AG04450 (cell line): ENCODE measurements around the gene FGF21. TPM values are rescaled to one million over a fixed set of nuclear protein-coding genes. Genes with fewer than 3 reads are reported as not detected.

Experiments
- CTCF ChIA-PET: fragments of 300-600, 350-600 bp; formaldehyde crosslinking; extraction: SDS; loops from one replicate; lab custom pipeline; 2022; ENCODE audit warnings: antibody characterized with exemption, inconsistent platforms; lab: Charles Lee
- POLR2A ChIA-PET: fragments of 350-600 bp; formaldehyde crosslinking; extraction: SDS; loops from one replicate; lab custom pipeline; 2021; ENCODE audit warnings: antibody characterized with exemption, inconsistent platforms; lab: Yijun Ruan, JAX
- DNase-seq: peaks from one replicate; pipeline ENCODE4 v3.0.0-alpha.2; 2011; ENCODE audit warnings: low read depth, low spot score
- H3K27ac ChIP-seq: one replicate; pipeline ENCODE4 v1.5.1; 2012; ENCODE audit warnings: low read depth, low read length, control low read depth
- H3K27me3 ChIP-seq: one replicate; pipeline ENCODE4 v1.6.0; 2012; ENCODE audit warnings: low read length; ENCODE audit not compliant: control insufficient read depth, insufficient read depth
- H3K4me3 ChIP-seq: 2 replicates; pipeline ENCODE4 v1.5.1; 2011; ENCODE audit warnings: mild to moderate bottlenecking, low read depth, low read length, control low read depth
- H3K9me3 ChIP-seq: 2 replicates; pipeline ENCODE4 v1.5.1; 2012; ENCODE audit warnings: low read length; ENCODE audit not compliant: control insufficient read depth, insufficient read depth
- polyA plus RNA-seq: library from polyadenylated mRNA; depleted of rRNA; stranded (reverse); fragments of >200 nt; gene quantifications from 2 replicates; pipeline ENCODE4 v1.2.3, GENCODE V29; 2011
- TF ChIP-seq, protein P1 (sequence below): IDR thresholded peaks from 2 replicates; pipeline ENCODE4 v1.5.1; 2011; ENCODE audit warnings: low read depth, low read length, control low read depth, inconsistent platforms

FGF21 gene
- polyA plus RNA-seq, 1 experiment: not detected

- Histone ChIP-seq H3K27me3 (peaks cover 7% of the 10 kb centered on the region), H3K4me3 (no peak overlapping the region), H3K9me3 (no peaks in the 10 kb centered on the region), H3K27ac (no peak overlapping the region)
- TF ChIP-seq, protein P1, sequence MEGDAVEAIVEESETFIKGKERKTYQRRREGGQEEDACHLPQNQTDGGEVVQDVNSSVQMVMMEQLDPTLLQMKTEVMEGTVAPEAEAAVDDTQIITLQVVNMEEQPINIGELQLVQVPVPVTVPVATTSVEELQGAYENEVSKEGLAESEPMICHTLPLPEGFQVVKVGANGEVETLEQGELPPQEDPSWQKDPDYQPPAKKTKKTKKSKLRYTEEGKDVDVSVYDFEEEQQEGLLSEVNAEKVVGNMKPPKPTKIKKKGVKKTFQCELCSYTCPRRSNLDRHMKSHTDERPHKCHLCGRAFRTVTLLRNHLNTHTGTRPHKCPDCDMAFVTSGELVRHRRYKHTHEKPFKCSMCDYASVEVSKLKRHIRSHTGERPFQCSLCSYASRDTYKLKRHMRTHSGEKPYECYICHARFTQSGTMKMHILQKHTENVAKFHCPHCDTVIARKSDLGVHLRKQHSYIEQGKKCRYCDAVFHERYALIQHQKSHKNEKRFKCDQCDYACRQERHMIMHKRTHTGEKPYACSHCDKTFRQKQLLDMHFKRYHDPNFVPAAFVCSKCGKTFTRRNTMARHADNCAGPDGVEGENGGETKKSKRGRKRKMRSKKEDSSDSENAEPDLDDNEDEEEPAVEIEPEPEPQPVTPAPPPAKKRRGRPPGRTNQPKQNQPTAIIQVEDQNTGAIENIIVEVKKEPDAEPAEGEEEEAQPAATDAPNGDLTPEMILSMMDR: no peak
- CTCF ChIA-PET: no interaction called here
- POLR2A ChIA-PET: interaction anchor here (0.7 kb wide), 1 partner anchor 17 kb away, joined by 4 read pairs; no protein-coding TSS in a partner anchor
- no peak for DNase-seq
These were observed 13.8 kb downstream of the FGF21 start for GRCh38 chr19:48768994-48769713.

DNA sequence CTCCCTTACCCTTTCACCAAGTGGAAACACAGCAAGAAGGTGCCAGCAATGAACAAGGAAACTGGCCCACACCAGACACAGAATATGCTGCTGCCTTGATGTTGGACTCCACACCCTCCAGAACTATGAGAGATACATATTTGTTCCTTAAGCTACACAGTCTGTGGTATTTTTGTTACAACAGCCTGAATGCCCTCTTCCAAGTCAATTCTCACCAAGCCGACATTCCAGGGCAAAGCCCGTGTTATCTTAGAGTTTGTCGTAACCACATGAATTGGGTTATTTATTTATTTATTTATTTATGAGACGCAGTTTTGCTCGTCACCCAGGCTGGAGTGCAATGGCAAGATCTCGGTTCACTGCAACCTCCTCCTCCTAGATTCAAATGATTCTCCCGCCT lies 14.9 kb downstream of the FGF21 start:
- no peak for DNase-seq

DNA sequence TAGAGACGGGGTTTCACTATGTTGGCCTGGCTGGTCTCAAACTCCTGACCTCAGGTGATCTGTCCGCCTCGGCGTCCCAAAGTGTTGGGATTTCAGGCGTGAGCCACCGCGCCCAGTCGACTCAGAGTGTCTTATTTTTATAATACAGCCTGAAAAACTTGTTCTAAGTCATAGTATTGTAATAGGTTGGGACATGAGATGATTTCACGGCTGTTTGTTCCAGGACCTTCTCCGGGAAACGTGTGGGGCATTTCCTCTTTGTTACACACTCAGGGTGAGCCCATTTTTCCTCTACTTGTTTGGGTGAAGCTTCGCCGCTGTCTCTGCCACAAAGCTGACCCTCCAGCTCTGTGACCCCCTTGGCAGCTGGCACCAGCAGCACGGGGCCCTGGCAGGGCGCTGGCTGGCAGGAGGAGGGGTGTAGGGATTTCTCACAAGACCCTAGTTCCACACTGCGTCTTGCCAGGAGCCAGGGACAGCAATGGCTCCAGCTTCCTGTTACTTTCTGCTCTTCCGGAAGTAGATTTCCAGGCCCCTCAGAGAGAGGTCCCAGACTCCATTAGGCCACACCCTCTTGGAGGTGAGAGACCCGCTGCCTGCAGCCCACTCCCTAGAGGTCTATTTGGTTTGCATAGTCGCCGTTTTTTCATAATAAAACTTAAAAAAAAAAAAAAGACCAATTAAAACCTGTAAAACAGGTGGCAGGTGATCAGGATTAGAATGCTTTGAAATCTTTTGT lies 15.6 kb downstream of the FGF21 start:
- DNase-seq: no peak
- TF ChIP-seq, protein P1: no peak
- Histone ChIP-seq H3K9me3 (no peaks in the 10 kb centered on the region), H3K27ac (no peak overlapping the region), H3K4me3 (no peak overlapping the region), H3K27me3 (peaks cover 3% of the 10 kb centered on the region)
- POLR2A ChIA-PET: interaction anchor here (0.7 kb wide), 1 partner anchor 31 kb away, joined by 6 read pairs; no protein-coding TSS in a partner anchor
- CTCF ChIA-PET: interaction anchor here (1.0 to 1.5 kb wide), 2 partner anchors 17 to 95 kb away, joined by 3 to 6 read pairs; no protein-coding TSS in a partner anchor

More for the DNA sequence above, 14.9 kb downstream of the FGF21 start:
- Histone ChIP-seq H3K9me3 (no peaks in the 10 kb centered on the region), H3K27me3 (peaks cover 3% of the 10 kb centered on the region), H3K27ac (no peak overlapping the region), H3K4me3 (no peak overlapping the region)
- CTCF ChIA-PET: interaction anchor here (1.0 to 1.5 kb wide), 2 partner anchors 18 to 95 kb away, joined by 3 to 6 read pairs; no protein-coding TSS in a partner anchor
- TF ChIP-seq, protein P1: no peak
- POLR2A ChIA-PET: interaction anchor here (0.7 kb wide), 1 partner anchor 105 kb away, joined by 4 read pairs; no protein-coding TSS in a partner anchor

GRCh38 chr19:48772503-48772953 lies 17.2 kb downstream of the FGF21 start:
- Histone ChIP-seq H3K9me3 (no peaks in the 10 kb centered on the region), H3K27me3 (peaks cover 3% of the 10 kb centered on the region), H3K27ac (no peak overlapping the region), H3K4me3 (no peak overlapping the region)
- TF ChIP-seq, protein P1: no peak
- CTCF ChIA-PET: no interaction called here
- POLR2A ChIA-PET: interaction anchor here (0.7 kb wide), 1 partner anchor 198 kb away, joined by 6 read pairs; no protein-coding TSS in a partner anchor
- DNase-seq: no peak

DNA sequence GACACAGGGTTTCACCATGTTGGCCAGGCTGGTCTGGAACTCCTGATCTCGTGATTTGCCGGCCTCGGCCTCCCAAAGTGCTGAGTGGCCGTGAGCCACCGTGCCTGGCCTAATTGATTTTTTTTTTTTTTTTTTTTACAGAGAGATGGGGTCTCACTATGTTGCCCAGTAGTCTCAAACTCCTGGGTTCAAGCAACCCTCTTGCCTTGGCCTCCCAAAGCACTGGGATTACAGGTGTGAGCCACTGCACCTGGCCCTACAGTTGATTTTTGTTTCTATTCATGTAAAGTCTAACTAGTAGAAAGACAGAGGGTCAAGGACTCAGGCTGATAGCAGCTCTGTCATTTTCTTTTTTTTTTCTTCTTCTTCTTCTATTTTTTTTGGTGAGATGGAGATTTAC lies 21.8 kb downstream of the FGF21 start:
- no peaks in the 10 kb centered on the region for H3K9me3 ChIP-seq
- ChIA-PET CTCF (no interaction called here), POLR2A (no interaction called here)
- TF ChIP-seq, protein P1: no peak
- no peaks in the 10 kb centered on the region for H3K27me3 ChIP-seq
- DNase-seq: no peak
- H3K27ac ChIP-seq: no peak overlapping the region
- H3K4me3 ChIP-seq: no peak overlapping the region
